NT2/D1 (cell line): ENCODE results near the gene CDYL2.
"Not testable (repeated sequence)": the region's sequence is repeated elsewhere in the genome, so short reads cannot be mapped to it uniquely, and the experiment has no call there.

Source experiments
- DNase-seq: peaks from one replicate; pipeline ENCODE4 v3.0.0-alpha.2; 2011; ENCODE audit warnings: low read depth, low spot score
- H3K27me3 ChIP-seq: 2 replicates; pipeline ENCODE4 v1.6.0; 2011; ENCODE audit warnings: mild to moderate bottlenecking; ENCODE audit not compliant: insufficient read length, insufficient read depth
- H3K36me3 ChIP-seq: 2 replicates; pipeline ENCODE4 v1.6.1; 2011; ENCODE audit warnings: mild to moderate bottlenecking, low read length, mixed read lengths; ENCODE audit not compliant: insufficient read depth, insufficient read length
- H3K4me1 ChIP-seq: 2 replicates; pipeline ENCODE4 v1.5.1; 2011; ENCODE audit not compliant: insufficient read depth, insufficient read length
- H3K4me3 ChIP-seq: 2 replicates; pipeline ENCODE4 v1.5.1; 2011; ENCODE audit warnings: low read depth; ENCODE audit not compliant: insufficient read length
- H3K9ac ChIP-seq: 2 replicates; pipeline ENCODE4 v1.6.0; 2011; ENCODE audit warnings: low read depth; ENCODE audit not compliant: insufficient read length
- H3K9me3 ChIP-seq: 2 replicates; pipeline ENCODE4 v1.5.1; 2011; ENCODE audit warnings: mild to moderate bottlenecking, low read length; ENCODE audit not compliant: insufficient read depth
- SUZ12 ChIP-seq: IDR thresholded peaks from 2 replicates; pipeline ENCODE4 v1.6.1; 2011; ENCODE audit not compliant: insufficient read length, insufficient read depth; ENCODE audit errors: extremely low read depth
- YY1 ChIP-seq: IDR thresholded peaks from 2 replicates; pipeline ENCODE4 v1.6.1; 2011; ENCODE audit not compliant: insufficient read length, insufficient read depth
- ZNF274 ChIP-seq: IDR thresholded peaks from 2 replicates; pipeline ENCODE4 v1.6.1; 2011; ENCODE audit warnings: mild to moderate bottlenecking, low read depth, low read length

The CDYL2 gene

DNA sequence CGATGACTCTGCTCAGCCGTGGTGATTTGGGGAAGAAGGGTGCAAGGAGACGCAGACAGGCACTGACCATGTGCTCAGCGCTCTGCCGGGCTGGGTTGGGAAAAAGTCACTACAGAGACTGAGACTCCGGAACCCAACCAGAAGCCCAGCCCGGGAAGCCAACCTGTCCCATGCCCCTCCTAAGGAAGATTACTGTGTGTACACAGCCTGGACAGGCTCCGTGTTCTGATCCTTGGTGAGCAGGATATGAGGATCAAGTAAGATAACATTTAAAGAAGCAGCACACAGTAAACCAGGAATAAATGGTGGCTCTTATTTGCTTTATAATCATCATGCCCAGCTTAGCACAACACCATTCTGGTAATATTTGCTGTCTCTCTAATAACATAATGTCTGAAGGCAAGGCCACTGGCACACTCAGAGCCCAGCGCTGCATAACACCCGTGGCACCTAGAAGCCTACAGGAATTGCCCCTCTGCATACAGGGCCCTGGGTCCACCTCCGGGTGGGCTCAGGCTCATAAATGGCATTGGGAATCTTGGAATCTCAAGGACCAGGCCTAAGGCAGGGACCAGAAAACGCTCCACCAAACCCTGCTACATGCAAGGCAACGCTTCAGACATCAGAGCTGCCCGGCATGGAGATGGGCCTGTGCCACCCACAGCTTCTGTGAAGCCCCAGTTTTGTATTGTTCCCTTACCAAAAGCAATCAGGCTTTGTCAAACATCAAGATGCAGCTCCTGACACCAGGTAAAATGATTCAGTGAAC is 150.1 kb downstream of the CDYL2 start:
- TF ChIP-seq YY1, result no peak
- TF ChIP-seq SUZ12, result no peak
- no peak for TF ChIP-seq ZNF274
- Histone ChIP-seq H3K36me3 (no peaks in the 10 kb centered on the region), H3K4me3 (no peak overlapping the region), H3K9ac (no peak overlapping the region), H3K4me1 (no peaks in the 10 kb centered on the region), H3K9me3 (peaks cover under 1% of the 10 kb centered on the region; the same call in 1 of the 2 replicates), H3K27me3 (no peaks in the 10 kb centered on the region)
- DNase-seq, result no peak

DNA sequence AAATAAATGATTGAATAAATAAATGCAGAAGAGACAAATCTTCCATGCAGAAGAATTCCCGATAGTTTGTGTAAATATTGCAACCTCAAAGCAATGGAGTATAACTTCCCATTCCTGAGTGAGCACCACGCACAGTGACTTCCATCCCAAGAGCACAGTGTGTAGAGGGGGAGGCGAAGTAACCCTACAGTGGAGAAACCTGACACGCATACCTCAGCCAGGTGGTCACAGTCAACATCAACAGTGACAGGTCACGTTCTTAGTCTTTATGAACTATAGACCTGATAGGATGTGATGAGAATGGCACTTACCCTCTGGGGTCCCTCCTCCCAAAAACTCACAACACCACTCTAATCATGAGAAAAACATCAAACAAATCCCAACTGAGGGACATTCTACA is 152.0 kb downstream of the CDYL2 start:
- no peak for DNase-seq
- Histone ChIP-seq H3K9ac (no peak overlapping the region), H3K4me1 (no peaks in the 10 kb centered on the region), H3K36me3 (no peaks in the 10 kb centered on the region), H3K9me3 (no peaks in the 10 kb centered on the region), H3K4me3 (no peak overlapping the region), H3K27me3 (no peaks in the 10 kb centered on the region)
- TF ChIP-seq YY1 (no peak), ZNF274 (no peak), SUZ12 (no peak)

DNA sequence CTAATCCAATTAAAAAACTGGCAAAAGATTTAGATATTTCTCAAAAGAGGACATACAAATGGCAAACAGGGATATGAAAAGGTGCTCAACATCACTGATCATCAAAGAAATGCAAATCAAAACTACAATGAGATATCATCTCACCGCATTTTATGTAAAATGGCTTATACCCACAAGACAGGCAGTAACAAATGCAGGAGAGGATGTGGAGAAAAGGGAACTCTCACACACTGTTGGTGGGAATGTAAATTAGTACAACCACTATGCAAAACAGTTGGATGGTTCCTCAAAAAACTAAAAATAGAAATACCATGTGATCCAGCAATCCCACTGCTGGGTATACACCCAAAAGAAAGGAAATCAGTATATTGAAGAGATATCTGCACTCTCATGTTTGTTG is 154.1 kb downstream of the CDYL2 start:
- not testable (repeated sequence) for H3K27me3 ChIP-seq, H3K4me3 ChIP-seq, H3K9me3 ChIP-seq, H3K9ac ChIP-seq, DNase-seq, H3K4me1 ChIP-seq, H3K36me3 ChIP-seq

DNA sequence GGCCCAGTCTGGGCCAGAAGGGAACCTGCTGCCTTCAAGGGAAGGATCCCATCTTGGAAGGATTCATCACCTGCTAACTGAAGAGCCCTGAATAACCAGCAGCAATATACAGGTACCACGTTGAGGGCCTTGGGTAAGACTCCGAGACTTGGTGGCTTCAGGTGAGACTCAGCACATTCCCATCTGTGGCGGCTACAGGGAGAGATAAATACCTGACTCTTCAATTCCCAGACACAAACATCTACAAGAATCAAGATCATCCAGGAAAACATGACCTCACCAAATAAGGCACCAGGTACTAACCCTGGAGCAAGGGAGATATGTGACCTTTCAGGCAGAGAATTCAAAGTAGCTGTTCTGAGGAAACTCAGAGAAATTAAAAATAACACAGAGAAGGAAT is 164.1 kb downstream of the CDYL2 start:
- Histone ChIP-seq H3K9me3 (no peaks in the 10 kb centered on the region), H3K27me3 (no peaks in the 10 kb centered on the region), H3K36me3 (no peaks in the 10 kb centered on the region), H3K4me3 (no peak overlapping the region), H3K9ac (no peak overlapping the region), H3K4me1 (no peaks in the 10 kb centered on the region)
- DNase-seq, result no peak
- TF ChIP-seq SUZ12 (no peak), ZNF274 (no peak), YY1 (no peak)

DNA sequence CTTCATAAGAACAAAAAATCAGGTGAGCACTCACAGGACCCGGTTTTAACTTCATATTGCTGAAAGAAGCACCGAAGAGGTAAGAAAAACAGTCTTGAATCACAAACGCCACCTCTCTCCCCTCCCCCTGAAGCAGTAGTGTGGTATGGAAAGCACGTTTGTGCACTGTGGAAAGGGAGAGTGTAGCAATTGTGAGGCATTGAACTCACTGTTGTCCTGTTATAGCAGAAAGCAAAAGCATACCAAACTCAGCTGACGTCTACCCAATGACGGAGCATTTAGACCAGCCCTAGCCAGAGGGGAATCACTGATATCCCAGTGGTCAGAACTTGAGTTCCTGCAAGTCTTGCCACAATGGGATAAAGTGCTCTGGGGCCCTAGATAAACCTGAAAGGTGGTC is 164.8 kb downstream of the CDYL2 start:
- no peak for DNase-seq
- no peaks in the 10 kb centered on the region for H3K36me3 ChIP-seq
- H3K4me1 ChIP-seq, result no peaks in the 10 kb centered on the region
- no peaks in the 10 kb centered on the region for H3K9me3 ChIP-seq
- H3K9ac ChIP-seq, result no peak overlapping the region
- H3K27me3 ChIP-seq, result no peaks in the 10 kb centered on the region
- no peak overlapping the region for H3K4me3 ChIP-seq
- TF ChIP-seq SUZ12 (no peak), ZNF274 (no peak), YY1 (no peak)

DNA sequence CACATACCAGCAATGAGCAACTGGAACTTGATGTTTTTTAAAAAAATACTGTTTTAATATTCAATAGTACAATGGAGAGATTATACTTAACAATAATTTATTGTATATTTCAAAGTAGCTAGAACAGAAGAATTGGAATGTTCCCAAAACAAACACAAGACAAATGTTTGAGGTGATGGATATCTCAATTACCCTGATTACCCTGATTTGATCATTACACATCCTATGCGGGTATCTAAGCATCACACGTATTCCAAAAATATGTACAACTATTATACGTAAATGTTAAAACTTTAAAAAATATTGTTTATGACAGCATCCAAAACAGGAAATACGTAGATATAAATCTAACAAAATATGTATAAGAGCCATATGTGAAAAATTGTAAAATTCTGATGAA is 166.8 kb downstream of the CDYL2 start:
- H3K27me3 ChIP-seq, result no peaks in the 10 kb centered on the region
- no peak for DNase-seq
- TF ChIP-seq YY1 (no peak), SUZ12 (no peak), ZNF274 (no peak)
- no peaks in the 10 kb centered on the region for H3K4me1 ChIP-seq
- no peaks in the 10 kb centered on the region for H3K9me3 ChIP-seq
- no peaks in the 10 kb centered on the region for H3K36me3 ChIP-seq
- H3K4me3 ChIP-seq, result no peak overlapping the region
- H3K9ac ChIP-seq, result no peak overlapping the region

DNA sequence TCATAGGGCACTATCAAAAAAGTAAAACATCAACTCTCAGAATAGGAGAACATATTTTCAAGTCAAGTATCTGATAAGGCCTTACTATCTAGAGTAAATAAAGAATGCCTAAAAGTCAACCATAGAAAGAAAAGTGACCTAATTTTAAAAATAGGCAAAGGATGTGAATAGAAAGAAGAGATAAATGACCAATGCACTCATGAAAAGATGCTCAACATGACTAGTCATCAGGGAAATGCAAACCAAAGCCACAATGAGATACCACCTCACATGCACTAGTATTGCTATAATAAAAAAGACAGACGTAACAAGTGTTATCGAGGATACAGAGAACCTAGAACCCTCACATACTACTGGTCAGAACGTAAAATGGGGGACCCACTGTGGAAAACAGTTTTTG is 172.8 kb downstream of the CDYL2 start:
- no peaks in the 10 kb centered on the region for H3K4me1 ChIP-seq
- TF ChIP-seq ZNF274 (no peak), SUZ12 (no peak), YY1 (no peak)
- H3K9ac ChIP-seq, result no peak overlapping the region
- H3K36me3 ChIP-seq, result no peaks in the 10 kb centered on the region
- H3K27me3 ChIP-seq, result no peaks in the 10 kb centered on the region
- H3K4me3 ChIP-seq, result no peak overlapping the region
- no peaks in the 10 kb centered on the region for H3K9me3 ChIP-seq
- DNase-seq, result no peak

DNA sequence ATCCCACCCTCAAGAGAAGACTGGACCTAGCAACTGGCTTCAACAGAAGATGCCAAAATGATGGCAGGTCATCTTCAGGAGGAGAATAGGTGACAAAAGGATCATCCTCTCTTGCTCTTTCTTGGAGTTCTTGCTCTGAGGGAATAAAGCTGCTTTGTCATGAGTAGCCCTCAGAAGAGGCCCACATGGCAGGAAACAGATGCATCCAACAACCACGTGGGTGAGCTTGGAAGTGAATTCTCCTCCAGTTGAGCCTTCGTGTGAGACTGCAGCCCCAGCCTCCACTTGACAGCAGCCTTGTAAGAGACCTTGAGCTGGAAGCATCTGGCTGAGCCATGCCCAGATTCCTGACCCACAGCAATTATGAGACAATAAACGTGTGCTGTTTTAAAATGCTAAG is 176.1 kb downstream of the CDYL2 start:
- no peaks in the 10 kb centered on the region for H3K4me1 ChIP-seq
- H3K9ac ChIP-seq, result no peak overlapping the region
- no peak overlapping the region for H3K4me3 ChIP-seq
- DNase-seq, result no peak
- TF ChIP-seq ZNF274 (no peak), YY1 (no peak), SUZ12 (no peak)
- no peaks in the 10 kb centered on the region for H3K9me3 ChIP-seq
- H3K27me3 ChIP-seq, result no peaks in the 10 kb centered on the region
- no peaks in the 10 kb centered on the region for H3K36me3 ChIP-seq
